SIG-M5 treated with dmso at 0.1 percent for 504 hours (cell line): Measurements from ENCODE around the gene RNF167.
"Not testable (repeated sequence)": the region's sequence is repeated elsewhere in the genome, so short reads cannot be mapped to it uniquely, and the experiment has no call there.

Experiments
- DNase-seq: peaks from one replicate; lab custom pipeline; 2025; ENCODE audit not compliant: unreplicated experiment; lab: John Stamatoyannopoulos, UW

Gene RNF167

GRCh38 chr17:4902540-4902939 is 37.5 kb upstream of the RNF167 start:
- DNase-seq = no peak

- peak; percentile 49 for DNase-seq
These were observed 36.8 kb upstream of the RNF167 start, which contains the start of gene CHRNE for GRCh38 chr17:4903051-4903818. CHRNE (minus strand) TSS chr17:4903098; CDS start chr17:4903063, 35 bp downstream.

GRCh38 chr17:4906642-4907041 is 33.4 kb upstream of the RNF167 start:
- DNase-seq = not testable (repeated sequence)

GRCh38 chr17:4908301-4908700 is 31.8 kb upstream of the RNF167 start:
- no peak for DNase-seq

GRCh38 chr17:4908711-4909496 is 31.2 kb upstream of the RNF167 start:
- peak; percentile 69 for DNase-seq

GRCh38 chr17:4913994-4914393 is 26.1 kb upstream of the RNF167 start:
- DNase-seq = no peak

GRCh38 chr17:4914551-4914950 is 25.5 kb upstream of the RNF167 start:
- not testable (repeated sequence) for DNase-seq

GRCh38 chr17:4919511-4920047 is 20.5 kb upstream of the RNF167 start:
- DNase-seq = no peak

GRCh38 chr17:4920351-4921048 is 19.6 kb upstream of the RNF167 start:
- peak; percentile 66 for DNase-seq

- no peak for DNase-seq
These were observed 18.7 kb upstream of the RNF167 start for GRCh38 chr17:4921320-4921719.

- not testable (repeated sequence) for DNase-seq
These were observed 13.3 kb upstream of the RNF167 start for GRCh38 chr17:4926577-4927335.

- no peak for DNase-seq
These were observed 11.2 kb upstream of the RNF167 start for GRCh38 chr17:4928881-4929280.

- DNase-seq = no peak
These were observed 8.1 kb upstream of the RNF167 start, which contains the start of gene GP1BA for GRCh38 chr17:4931963-4932362. GP1BA (plus strand) TSS chr17:4932277; CDS start chr17:4932605, 328 bp downstream.

GRCh38 chr17:4932756-4933155 is 7.3 kb upstream of the RNF167 start:
- DNase-seq = no peak

GRCh38 chr17:4933646-4934045 is 6.4 kb upstream of the RNF167 start:
- DNase-seq = no peak

- DNase-seq = no peak
These were observed 5.7 kb upstream of the RNF167 start for GRCh38 chr17:4934173-4934979.

GRCh38 chr17:4935650-4936049 is 4.4 kb upstream of the RNF167 start:
- no peak for DNase-seq

- no peak for DNase-seq
These were observed 3.6 kb upstream of the RNF167 start for GRCh38 chr17:4936436-4936835.

- DNase-seq = no peak
These were observed 2.5 kb upstream of the RNF167 start for GRCh38 chr17:4937553-4937952.

GRCh38 chr17:4938069-4938491 is 2.0 kb upstream of the RNF167 start:
- DNase-seq = no peak
